Astrocyte (in vitro differentiated cells and primary cell): ENCODE measurements around the gene ENTHD1. TPM values are rescaled to one million over a fixed set of nuclear protein-coding genes. Genes with fewer than 3 reads are reported as not detected.

Experiments
- DNase-seq: peaks from one replicate; pipeline ENCODE4 v3.0.0-alpha.2; 2010; ENCODE audit warnings: low read depth
- FAIRE-seq: peaks from 2 replicates; lab custom pipeline; 2011; peaks lifted over from hg19 to GRCh38; lab: Jason Lieb, UNC
- H2AFZ ChIP-seq: 2 replicates; pipeline ENCODE4 v1.6.0; 2012; ENCODE audit warnings: low read depth, low read length, inconsistent platforms
- H3K27ac ChIP-seq: 2 replicates; pipeline ENCODE4 v1.5.1; 2011; ENCODE audit warnings: low read depth, low read length, inconsistent platforms
- H3K27me3 ChIP-seq: 2 replicates; pipeline ENCODE4 v1.6.0; 2011; ENCODE audit warnings: low read length, inconsistent platforms; ENCODE audit not compliant: insufficient read depth
- H3K36me3 ChIP-seq: 2 replicates; pipeline ENCODE4 v1.5.1; 2011; ENCODE audit warnings: low read length, inconsistent platforms; ENCODE audit not compliant: insufficient read depth
- H3K4me1 ChIP-seq: 2 replicates; pipeline ENCODE4 v1.5.1; 2011; ENCODE audit warnings: low read length, inconsistent platforms; ENCODE audit not compliant: insufficient read depth
- H3K4me2 ChIP-seq: 2 replicates; pipeline ENCODE4 v1.6.0; 2012; ENCODE audit warnings: low read length, inconsistent platforms
- H3K4me3 ChIP-seq: 2 replicates; pipeline ENCODE4 v1.5.1; 2011; ENCODE audit warnings: low read depth, mild to moderate bottlenecking, low read length, inconsistent platforms; ENCODE audit not compliant: insufficient read depth
- H3K79me2 ChIP-seq: 2 replicates; pipeline ENCODE4 v1.6.0; 2012; ENCODE audit warnings: mild to moderate bottlenecking, low read length, inconsistent platforms; ENCODE audit not compliant: insufficient read depth
- H3K9ac ChIP-seq: 2 replicates; pipeline ENCODE4 v1.6.0; 2012; ENCODE audit warnings: mild to moderate bottlenecking, low read length, inconsistent platforms
- H3K9me3 ChIP-seq: 2 replicates; pipeline ENCODE4 v1.5.1; 2012; ENCODE audit warnings: low read depth, mild to moderate bottlenecking, low read length, inconsistent platforms; ENCODE audit not compliant: insufficient read depth
- H4K20me1 ChIP-seq: 2 replicates; pipeline ENCODE4 v1.6.0; 2012; ENCODE audit warnings: low read length, inconsistent platforms; ENCODE audit not compliant: insufficient read depth
- H3K27ac Mint-ChIP-seq: one replicate; pipeline ENCODE4 v1.8.0; 2021; ENCODE audit warnings: mild to moderate bottlenecking, mixed read lengths; ENCODE audit not compliant: unreplicated experiment
- H3K27me3 Mint-ChIP-seq: one replicate; pipeline ENCODE4 v1.8.0; 2021; ENCODE audit warnings: low read depth, mixed read lengths; ENCODE audit not compliant: unreplicated experiment
- H3K36me3 Mint-ChIP-seq: one replicate; pipeline ENCODE4 v1.8.0; 2021; ENCODE audit warnings: low read depth, mixed read lengths; ENCODE audit not compliant: unreplicated experiment
- H3K4me1 Mint-ChIP-seq: one replicate; pipeline ENCODE4 v1.8.0; 2021; ENCODE audit warnings: low read depth, mixed read lengths; ENCODE audit not compliant: unreplicated experiment
- H3K4me3 Mint-ChIP-seq: one replicate; pipeline ENCODE4 v1.8.0; 2021; ENCODE audit warnings: mild to moderate bottlenecking, moderate library complexity, mixed read lengths; ENCODE audit not compliant: unreplicated experiment
- H3K9me3 Mint-ChIP-seq: one replicate; pipeline ENCODE4 v1.8.0; 2021; ENCODE audit warnings: mild to moderate bottlenecking, mixed read lengths; ENCODE audit not compliant: unreplicated experiment
- EZH2 ChIP-seq: IDR thresholded peaks from 2 replicates; pipeline ENCODE4 v1.6.1; 2012; ENCODE audit warnings: mild to moderate bottlenecking, low read length, inconsistent platforms; ENCODE audit not compliant: insufficient read depth
- total RNA-seq: library from RNA; stranded (reverse); gene quantifications from 2 replicates; pipeline ENCODE4 v1.2.1, GENCODE V29; 2021
- TF ChIP-seq, protein P1 (sequence below): IDR thresholded peaks from 2 replicates; pipeline ENCODE4 v1.5.1; 2011; ENCODE audit warnings: low read depth, mild to moderate bottlenecking, inconsistent platforms, low read length, moderate library complexity; ENCODE audit not compliant: insufficient read depth

Gene ENTHD1
- total RNA-seq, 1 donor from 2014 or later, result not detected

DNA sequence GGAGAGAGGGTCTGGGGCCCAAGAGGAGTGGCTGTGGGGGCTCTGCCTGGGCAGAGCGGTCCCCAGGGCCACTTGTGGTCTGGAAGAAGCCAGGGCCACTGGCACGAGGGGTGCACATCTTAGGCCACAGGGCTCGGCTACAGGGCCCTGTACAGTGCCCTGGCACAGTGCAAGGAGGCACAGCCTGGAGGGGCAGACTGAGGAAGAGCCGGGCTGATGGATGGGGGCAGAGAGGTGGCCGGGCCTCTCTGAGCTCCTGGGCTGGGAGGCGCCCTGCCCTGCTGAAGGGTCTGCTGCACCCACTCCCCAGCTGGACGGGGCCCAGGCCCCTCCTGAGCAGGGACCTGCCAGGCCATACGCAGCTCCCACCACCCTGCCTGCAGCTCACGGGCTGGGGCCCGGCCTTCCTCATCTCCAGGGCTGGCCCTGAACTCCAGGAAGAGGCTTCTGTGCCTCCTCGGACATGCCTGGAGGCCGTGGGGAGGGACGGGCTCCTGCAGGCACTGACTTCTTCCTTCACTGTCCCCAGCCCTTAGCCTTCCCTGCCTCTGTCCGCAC, 199.5 kb downstream of the ENTHD1 start:
- H3K36me3 ChIP-seq, result no peaks in the 10 kb centered on the region
- no peaks in the 10 kb centered on the region for H4K20me1 ChIP-seq
- H3K4me3 Mint-ChIP-seq, result no peak overlapping the region
- no peaks in the 10 kb centered on the region for H3K4me1 ChIP-seq
- H3K4me1 Mint-ChIP-seq, result peaks cover 2% of the 10 kb centered on the region
- no peak for TF ChIP-seq EZH2
- TF ChIP-seq, protein P1, sequence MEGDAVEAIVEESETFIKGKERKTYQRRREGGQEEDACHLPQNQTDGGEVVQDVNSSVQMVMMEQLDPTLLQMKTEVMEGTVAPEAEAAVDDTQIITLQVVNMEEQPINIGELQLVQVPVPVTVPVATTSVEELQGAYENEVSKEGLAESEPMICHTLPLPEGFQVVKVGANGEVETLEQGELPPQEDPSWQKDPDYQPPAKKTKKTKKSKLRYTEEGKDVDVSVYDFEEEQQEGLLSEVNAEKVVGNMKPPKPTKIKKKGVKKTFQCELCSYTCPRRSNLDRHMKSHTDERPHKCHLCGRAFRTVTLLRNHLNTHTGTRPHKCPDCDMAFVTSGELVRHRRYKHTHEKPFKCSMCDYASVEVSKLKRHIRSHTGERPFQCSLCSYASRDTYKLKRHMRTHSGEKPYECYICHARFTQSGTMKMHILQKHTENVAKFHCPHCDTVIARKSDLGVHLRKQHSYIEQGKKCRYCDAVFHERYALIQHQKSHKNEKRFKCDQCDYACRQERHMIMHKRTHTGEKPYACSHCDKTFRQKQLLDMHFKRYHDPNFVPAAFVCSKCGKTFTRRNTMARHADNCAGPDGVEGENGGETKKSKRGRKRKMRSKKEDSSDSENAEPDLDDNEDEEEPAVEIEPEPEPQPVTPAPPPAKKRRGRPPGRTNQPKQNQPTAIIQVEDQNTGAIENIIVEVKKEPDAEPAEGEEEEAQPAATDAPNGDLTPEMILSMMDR, result no peak
- no peaks in the 10 kb centered on the region for H3K36me3 Mint-ChIP-seq
- no peak overlapping the region for H3K27ac ChIP-seq
- H3K27me3 ChIP-seq, result peaks cover 35% of the 10 kb centered on the region
- H3K79me2 ChIP-seq, result no peaks in the 10 kb centered on the region
- no peak for DNase-seq
- peaks cover 3% of the 10 kb centered on the region for H3K9me3 Mint-ChIP-seq
- no peak overlapping the region for H3K4me2 ChIP-seq
- no peak overlapping the region for H3K9ac ChIP-seq
- H3K9me3 ChIP-seq, result no peaks in the 10 kb centered on the region
- no peak overlapping the region for H3K27ac Mint-ChIP-seq
- H3K27me3 Mint-ChIP-seq, result peaks cover 54% of the 10 kb centered on the region
- no peak overlapping the region for H2AFZ ChIP-seq
- FAIRE-seq, result no peak
- H3K4me3 ChIP-seq, result no peak overlapping the region

Other genes starting within 250 kb of the ENTHD1 start
- 0.23 and 1.2 TPM in 2 replicates for gene GRAP2, start 7.3 kb upstream of the ENTHD1 start, total RNA-seq
- gene TMA7B, start 66.6 kb upstream of the ENTHD1 start, total RNA-seq, result not detected in 2 replicates
- 0.79 and 0.82 TPM in 2 replicates for gene FAM83F, start 101.2 kb upstream of the ENTHD1 start, total RNA-seq